Liver (tissue), 10 donors: ENCODE data around the gene ATAT1. TPM values are rescaled to one million over a fixed set of nuclear protein-coding genes. Genes with fewer than 3 reads are reported as not detected.

ENCODE experiments used
- DNase-seq: peaks from one replicate; pipeline ENCODE4 v3.0.0-alpha.2; 2017; ENCODE audit warnings: low spot score
- H3K27ac ChIP-seq, 2 donors: one replicate each; pipeline ENCODE4 v1.7.0; 2013; ENCODE audit warnings: inconsistent platforms in 2 of 2, low read length in 2 of 2, control low read depth in 1 of 2, low read depth in 1 of 2, mild to moderate bottlenecking in 1 of 2
- H3K27me3 ChIP-seq, 4 donors: one replicate each; pipeline versions ENCODE4 v1.6.1 to v1.7.0; 2013; ENCODE audit warnings: low read length in 3 of 4, inconsistent platforms in 1 of 4, mild to moderate bottlenecking in 1 of 4, moderate library complexity in 1 of 4; ENCODE audit not compliant: control insufficient read depth in 4 of 4, insufficient read depth in 4 of 4
- H3K36me3 ChIP-seq, 4 donors: one replicate each; pipeline versions ENCODE4 v1.6.1 to v1.7.0; 2013; ENCODE audit warnings: low read length in 3 of 4, mild to moderate bottlenecking in 3 of 4, low read depth in 1 of 4, moderate library complexity in 1 of 4; ENCODE audit not compliant: control insufficient read depth in 4 of 4, insufficient read depth in 3 of 4
- H3K4me1 ChIP-seq, 4 donors: one replicate each; pipeline versions ENCODE4 v1.6.1 to v1.7.0; 2013; ENCODE audit warnings: low read length in 3 of 4, mild to moderate bottlenecking in 3 of 4, moderate library complexity in 1 of 4; ENCODE audit not compliant: control insufficient read depth in 4 of 4, insufficient read depth in 4 of 4
- H3K4me3 ChIP-seq, 3 donors: one replicate each; pipeline versions ENCODE4 v1.6.1 to v1.7.0; 2013; ENCODE audit warnings: low read length in 3 of 3, control low read depth in 1 of 3, low read depth in 1 of 3, mild to moderate bottlenecking in 1 of 3
- H3K9ac ChIP-seq, 2 donors: one replicate each; pipeline ENCODE4 v1.7.0; 2013; ENCODE audit warnings: low read length in 2 of 2, mild to moderate bottlenecking in 2 of 2, moderate library complexity in 2 of 2, control low read depth in 1 of 2, low read depth in 1 of 2
- H3K9me3 ChIP-seq, 4 donors: one replicate each; pipeline versions ENCODE4 v1.6.1 to v1.7.0; 2013; ENCODE audit warnings: low read length in 3 of 4; ENCODE audit not compliant: control insufficient read depth in 4 of 4
- FOXA2 ChIP-seq: IDR thresholded peaks from 2 replicates; pipeline ENCODE4 v1.6.1; 2016; ENCODE audit warnings: antibody characterized with exemption
- GABPA ChIP-seq, 2 donors: IDR thresholded peaks in 1 of 2; conservative IDR thresholded peaks in 1 of 2; 2 replicates each; pipeline ENCODE4 v1.6.1; 2016; ENCODE audit warnings: antibody characterized with exemption in 2 of 2, mild to moderate bottlenecking in 1 of 2, moderate library complexity in 1 of 2
- HNF4A ChIP-seq, 2 donors: conservative IDR thresholded peaks; 2 replicates each; pipeline ENCODE4 v1.6.1; 2016; ENCODE audit warnings: antibody characterized with exemption in 2 of 2, mild to moderate bottlenecking in 2 of 2
- HNF4G ChIP-seq: IDR thresholded peaks from 2 replicates; pipeline ENCODE4 v1.6.1; 2016; ENCODE audit warnings: antibody characterized with exemption
- JUND ChIP-seq, 2 donors: IDR thresholded peaks; 2 replicates each; pipeline ENCODE4 v1.6.1; 2016; ENCODE audit warnings: antibody characterized with exemption in 2 of 2
- NR2F2 ChIP-seq: IDR thresholded peaks from 2 replicates; pipeline ENCODE4 v1.6.1; 2016; ENCODE audit warnings: antibody characterized with exemption
- RAD21 ChIP-seq, 2 donors: IDR thresholded peaks; 2 replicates each; pipeline ENCODE4 v1.6.1; 2016; ENCODE audit warnings: antibody characterized with exemption in 2 of 2, mild to moderate bottlenecking in 2 of 2
- RXRA ChIP-seq, 2 donors: IDR thresholded peaks; 2 replicates each; pipeline ENCODE4 v1.6.1; 2017 to 2018; ENCODE audit warnings: antibody characterized with exemption in 2 of 2, mild to moderate bottlenecking in 1 of 2
- SP1 ChIP-seq: IDR thresholded peaks from 2 replicates; pipeline ENCODE4 v1.6.1; 2018; ENCODE audit warnings: antibody characterized with exemption, mild to moderate bottlenecking
- TAF1 ChIP-seq: conservative IDR thresholded peaks from 2 replicates; pipeline ENCODE4 v1.6.1; 2016; ENCODE audit warnings: antibody characterized with exemption, mild to moderate bottlenecking
- YY1 ChIP-seq: IDR thresholded peaks from 2 replicates; pipeline ENCODE4 v1.6.1; 2016; ENCODE audit warnings: antibody characterized with exemption, mild to moderate bottlenecking
- WGBS: extraction: QIAGEN DNeasy Blood & Tissue Kit; methylation state at CpG from one replicate; pipeline ENCODE4 v1.1.7; 2013; 5-methylcytosine and 5-hydroxymethylcytosine counted together
- polyA plus RNA-seq, 2 donors: library from polyadenylated mRNA; stranded (reverse) in 1 of 2; unstranded in 1 of 2; fragments of 200-250 nt in 1 of 2; fragments of >200 nt in 1 of 2; fragmentation: Nextera tagmentation in 1 of 2; extraction: Ambion mirVana in 1 of 2; gene quantifications; one replicate each; pipeline versions ENCODE4 v1.2.1 to v1.2.3, GENCODE V29; 2013 to 2015
- small RNA-seq: library from RNA; depleted of rRNA; stranded (forward); fragments of <200 nt; gene quantifications from one replicate; pipeline ENCODE3, GENCODE V24; 2014
- total RNA-seq, 2 donors: library from RNA; depleted of rRNA; stranded (reverse); fragments of >200 nt; gene quantifications; one replicate each; pipeline ENCODE4 v1.2.3, GENCODE V29; 2014
- TF ChIP-seq, protein P1 (sequence below): IDR thresholded peaks from 2 replicates; pipeline ENCODE4 v1.6.1; 2016; ENCODE audit warnings: antibody characterized with exemption
- TF ChIP-seq, protein P2 (sequence below): IDR thresholded peaks from 2 replicates; pipeline ENCODE4 v1.6.1; 2016; ENCODE audit warnings: antibody characterized with exemption
- TF ChIP-seq, protein P3 (sequence below): fragments of 150-350 bp; IDR thresholded peaks from 2 replicates; pipeline ENCODE4 v1.5.1; 2017; ENCODE audit warnings: improper control_type of control experiment, low read depth, low read length; ENCODE audit not compliant: missing input control
- donor health status: healthy.
- donor health status: healthy.
- donor health status: healthy.
- donor health status: healthy.
- donor health status: healthy.

Gene ATAT1
- total and polyA plus RNA-seq, 4 donors = 2.1 to 5.4 (median 3.0) TPM

DNA sequence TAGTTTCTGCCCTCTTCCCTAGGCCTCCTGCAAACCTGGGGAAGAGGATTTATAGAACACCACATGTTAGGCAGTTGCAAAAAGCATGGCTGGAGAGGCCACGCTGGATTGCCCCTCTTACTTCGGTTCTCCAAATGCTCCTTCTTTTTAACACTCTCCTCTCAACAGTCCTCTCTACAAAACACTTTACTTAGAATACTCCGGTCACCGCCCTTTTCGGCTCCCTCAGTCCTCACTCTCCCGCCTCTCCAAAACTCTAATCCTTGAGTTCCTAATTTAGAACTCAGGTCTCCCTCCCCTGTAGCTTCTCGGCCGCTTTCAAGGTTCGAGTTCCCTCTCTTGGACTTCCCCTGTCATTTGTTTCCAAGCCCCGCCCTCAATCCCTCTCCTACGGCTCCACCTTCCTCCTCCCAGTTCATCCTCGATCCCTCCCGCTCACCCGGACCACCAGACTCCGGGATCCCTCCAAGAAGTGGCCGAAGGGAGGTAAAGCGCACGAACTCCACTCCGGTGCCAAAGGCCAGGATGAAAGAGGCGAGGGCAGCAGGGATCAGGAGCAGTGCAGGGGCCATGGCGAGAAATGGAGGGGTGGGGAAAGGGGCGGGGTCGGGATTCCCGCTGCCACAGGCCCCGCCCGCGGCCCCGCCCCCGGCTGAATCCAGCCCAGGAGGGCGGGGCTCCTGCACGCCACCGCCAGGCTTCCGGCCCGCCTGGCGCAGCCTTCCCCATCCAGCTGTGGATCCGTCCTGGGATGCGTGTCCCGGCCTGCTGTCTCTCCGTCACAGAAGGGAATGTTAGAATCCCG lies 63.9 kb downstream of the ATAT1 start, which contains the start of gene NRM:
Gene NRM, minus strand, starts transcription at position 582 of the 805 bp plus-strand sequence. Its CDS starts 10 bp downstream, at position 572.
- peaks cover 11 to 54% (median 41%) of the 10 kb centered on the region in 4 donors for H3K4me1 ChIP-seq
- DNase-seq = peak; percentile 86
- 3% methylated on average over 40 of the region's 40 CpGs for WGBS
- H3K9me3 ChIP-seq = no peaks in the 10 kb centered on the region
- no peaks in the 10 kb centered on the region for H3K27me3 ChIP-seq
- H3K4me3 ChIP-seq = peak within 1 kb of the TSS; percentile 59 to 78 (median 77)
- no peaks in the 10 kb centered on the region for H3K36me3 ChIP-seq
- peak within 1 kb of the TSS; percentile 69 to 79 for H3K27ac ChIP-seq
- H3K9ac ChIP-seq = peak within 1 kb of the TSS in 1 of 2 donors; percentile 61
- TF ChIP-seq YY1 (no peak), GABPA (IDR thresholded peaks at IDR 0.05 in 1 of 2, conservative IDR thresholded peaks at IDR 0.05 in 1 of 2) (peak; percentile 49 to 63), SP1 (peak; percentile 63), FOXA2 (no peak), HNF4G (no peak), RAD21 (IDR thresholded peaks at IDR 0.05) (peak in 1 of 2 donors; percentile 36), NR2F2 (peak; percentile 24)

DNA sequence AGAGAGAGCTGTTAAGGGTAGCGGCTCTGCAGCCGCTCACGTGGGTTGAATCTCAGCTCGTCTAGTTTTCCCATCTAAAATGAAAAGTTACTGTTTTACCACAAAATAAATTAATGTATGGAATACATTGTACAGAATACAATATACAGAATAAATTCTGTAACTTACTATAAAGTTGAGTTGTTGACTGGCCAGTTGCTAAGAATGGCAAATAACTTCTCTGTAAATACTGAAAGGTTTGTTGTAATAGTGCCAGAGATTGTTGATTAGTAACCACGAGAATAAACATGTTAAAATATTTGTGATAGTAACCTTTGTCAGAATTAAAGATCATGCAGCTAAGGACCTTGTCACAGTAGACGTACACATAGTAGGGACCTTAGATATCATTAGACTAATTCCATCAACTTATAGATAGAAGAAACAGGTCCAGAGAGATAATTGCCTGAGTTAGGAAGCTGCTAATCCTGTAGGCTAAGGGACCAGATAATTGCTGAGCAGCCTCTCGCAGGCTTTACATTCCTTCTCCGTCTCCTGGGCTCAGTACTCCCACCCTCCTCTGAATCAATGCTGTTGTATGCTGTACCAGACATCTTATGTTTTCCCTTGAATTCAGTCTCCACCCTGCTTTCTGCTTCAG lies 64.7 kb downstream of the ATAT1 start:
- Histone ChIP-seq H3K9me3 (no peaks in the 10 kb centered on the region), H3K9ac (peak overlapping the region in 1 of 2 donors; percentile 61), H3K27me3 (no peaks in the 10 kb centered on the region), H3K4me3 (peak overlapping the region; percentile 30 to 59 (median 45)), H3K27ac (peak overlapping the region; percentile 69 to 79), H3K4me1 (peaks cover 9 to 49% (median 35%) of the 10 kb centered on the region in 4 donors), H3K36me3 (no peaks in the 10 kb centered on the region)
- no peak for DNase-seq
- 11% methylated on average over 8 of the region's 8 CpGs for WGBS
- TF ChIP-seq SP1 = peak; percentile 2
- peak in 1 of 2 donors; percentile 6 for TF ChIP-seq GABPA (IDR thresholded peaks at IDR 0.05 in 1 of 2, conservative IDR thresholded peaks at IDR 0.05 in 1 of 2)
- no peak for TF ChIP-seq RAD21 (IDR thresholded peaks at IDR 0.05)
- no peak for TF ChIP-seq RXRA (IDR thresholded peaks at IDR 0.05)
- TF ChIP-seq NR2F2 = no peak
- TF ChIP-seq, protein P1, sequence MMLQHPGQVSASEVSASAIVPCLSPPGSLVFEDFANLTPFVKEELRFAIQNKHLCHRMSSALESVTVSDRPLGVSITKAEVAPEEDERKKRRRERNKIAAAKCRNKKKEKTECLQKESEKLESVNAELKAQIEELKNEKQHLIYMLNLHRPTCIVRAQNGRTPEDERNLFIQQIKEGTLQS = no peak
- TF ChIP-seq, protein P2, sequence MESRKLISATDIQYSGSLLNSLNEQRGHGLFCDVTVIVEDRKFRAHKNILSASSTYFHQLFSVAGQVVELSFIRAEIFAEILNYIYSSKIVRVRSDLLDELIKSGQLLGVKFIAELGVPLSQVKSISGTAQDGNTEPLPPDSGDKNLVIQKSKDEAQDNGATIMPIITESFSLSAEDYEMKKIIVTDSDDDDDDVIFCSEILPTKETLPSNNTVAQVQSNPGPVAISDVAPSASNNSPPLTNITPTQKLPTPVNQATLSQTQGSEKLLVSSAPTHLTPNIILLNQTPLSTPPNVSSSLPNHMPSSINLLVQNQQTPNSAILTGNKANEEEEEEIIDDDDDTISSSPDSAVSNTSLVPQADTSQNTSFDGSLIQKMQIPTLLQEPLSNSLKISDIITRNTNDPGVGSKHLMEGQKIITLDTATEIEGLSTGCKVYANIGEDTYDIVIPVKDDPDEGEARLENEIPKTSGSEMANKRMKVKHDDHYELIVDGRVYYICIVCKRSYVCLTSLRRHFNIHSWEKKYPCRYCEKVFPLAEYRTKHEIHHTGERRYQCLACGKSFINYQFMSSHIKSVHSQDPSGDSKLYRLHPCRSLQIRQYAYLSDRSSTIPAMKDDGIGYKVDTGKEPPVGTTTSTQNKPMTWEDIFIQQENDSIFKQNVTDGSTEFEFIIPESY = no peak
- no peak for TF ChIP-seq HNF4A (conservative IDR thresholded peaks at IDR 0.05)
- TF ChIP-seq JUND (IDR thresholded peaks at IDR 0.05) = no peak
- TF ChIP-seq TAF1 = no peak
- TF ChIP-seq, protein P3, sequence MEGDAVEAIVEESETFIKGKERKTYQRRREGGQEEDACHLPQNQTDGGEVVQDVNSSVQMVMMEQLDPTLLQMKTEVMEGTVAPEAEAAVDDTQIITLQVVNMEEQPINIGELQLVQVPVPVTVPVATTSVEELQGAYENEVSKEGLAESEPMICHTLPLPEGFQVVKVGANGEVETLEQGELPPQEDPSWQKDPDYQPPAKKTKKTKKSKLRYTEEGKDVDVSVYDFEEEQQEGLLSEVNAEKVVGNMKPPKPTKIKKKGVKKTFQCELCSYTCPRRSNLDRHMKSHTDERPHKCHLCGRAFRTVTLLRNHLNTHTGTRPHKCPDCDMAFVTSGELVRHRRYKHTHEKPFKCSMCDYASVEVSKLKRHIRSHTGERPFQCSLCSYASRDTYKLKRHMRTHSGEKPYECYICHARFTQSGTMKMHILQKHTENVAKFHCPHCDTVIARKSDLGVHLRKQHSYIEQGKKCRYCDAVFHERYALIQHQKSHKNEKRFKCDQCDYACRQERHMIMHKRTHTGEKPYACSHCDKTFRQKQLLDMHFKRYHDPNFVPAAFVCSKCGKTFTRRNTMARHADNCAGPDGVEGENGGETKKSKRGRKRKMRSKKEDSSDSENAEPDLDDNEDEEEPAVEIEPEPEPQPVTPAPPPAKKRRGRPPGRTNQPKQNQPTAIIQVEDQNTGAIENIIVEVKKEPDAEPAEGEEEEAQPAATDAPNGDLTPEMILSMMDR = no peak
- TF ChIP-seq FOXA2 = peak; percentile 48

Small RNA genes within 50 kb of the gene (small RNA-seq; reads per million reads assigned to genes)
- gene MIR877 = 1.4 reads per million, percentile 83 among the genes with 10 or more reads in this experiment

Other genes with a start within 250 kb of the ATAT1 start
- 100 to 1,000 TPM; 133 to 236 TPM for gene HLA-E, start 137.4 kb upstream of the ATAT1 start, total RNA-seq
- gene HLA-E, start 137.4 kb upstream of the ATAT1 start, polyA plus RNA-seq = 100 to 1,000 TPM; 177 to 258 TPM
- 10 to 100 TPM; 12.3 to 14.0 TPM for gene GNL1, start 70.4 kb upstream of the ATAT1 start, total RNA-seq
- 10 to 100 TPM; 10.1 to 18.2 TPM for gene GNL1, start 70.4 kb upstream of the ATAT1 start, polyA plus RNA-seq
- gene PRR3, start 69.6 kb upstream of the ATAT1 start, total RNA-seq = 1 to 10 TPM; 2.1 to 2.3 TPM
- gene PRR3, start 69.6 kb upstream of the ATAT1 start, polyA plus RNA-seq = 1 to 10 TPM; 2.5 to 3.2 TPM
- gene ABCF1, start 55.4 kb upstream of the ATAT1 start, total RNA-seq = 10 to 100 TPM; 20.4 to 33.9 TPM
- 10 to 100 TPM; 25.0 to 27.2 TPM for gene ABCF1, start 55.4 kb upstream of the ATAT1 start, polyA plus RNA-seq
- 10 to 100 TPM; 11.1 to 21.1 TPM for gene PPP1R10, start 9.6 kb upstream of the ATAT1 start, total RNA-seq
- gene PPP1R10, start 9.6 kb upstream of the ATAT1 start, polyA plus RNA-seq = 10 to 100 TPM; 14.1 to 14.2 TPM
- gene MRPS18B, start 9.0 kb upstream of the ATAT1 start, total RNA-seq = 10 to 100 TPM; 50.5 to 58.6 TPM
- gene MRPS18B, start 9.0 kb upstream of the ATAT1 start, polyA plus RNA-seq = 10 to 100 TPM; 80.2 to 81.9 TPM
- 1 to 10 TPM; 2.0 to 8.9 TPM for gene C6orf136, start 20.3 kb downstream of the ATAT1 start, total RNA-seq
- 10 to 100 TPM; 10.8 to 12.0 TPM for gene C6orf136, start 20.3 kb downstream of the ATAT1 start, polyA plus RNA-seq
- gene DHX16, start 46.1 kb downstream of the ATAT1 start, total RNA-seq = 10 to 100 TPM; 20.6 to 23.9 TPM
- gene DHX16, start 46.1 kb downstream of the ATAT1 start, polyA plus RNA-seq = 10 to 100 TPM; 10.1 to 14.2 TPM
- 10 to 100 TPM; 11.4 to 11.5 TPM for gene PPP1R18, start 59.8 kb downstream of the ATAT1 start, total RNA-seq
- 10 to 100 TPM in 1 of 2 donors, 1 to 10 TPM in 1; 7.4 to 17.4 TPM for gene PPP1R18, start 59.8 kb downstream of the ATAT1 start, polyA plus RNA-seq
- gene NRM, start 64.1 kb downstream of the ATAT1 start, total RNA-seq = 1 to 10 TPM in 1 of 2 donors, under 1 TPM in 1; 0.59 to 2.3 TPM
- gene NRM, start 64.1 kb downstream of the ATAT1 start, polyA plus RNA-seq = 1 to 10 TPM; 2.4 to 3.3 TPM
- gene MDC1, start 90.4 kb downstream of the ATAT1 start, total RNA-seq = 10 to 100 TPM in 1 of 2 donors, 1 to 10 TPM in 1; 9.0 to 15.5 TPM
- 1 to 10 TPM; 5.9 to 7.7 TPM for gene MDC1, start 90.4 kb downstream of the ATAT1 start, polyA plus RNA-seq
- 100 to 1,000 TPM; 197 to 533 TPM for gene TUBB, start 93.5 kb downstream of the ATAT1 start, total RNA-seq
- gene TUBB, start 93.5 kb downstream of the ATAT1 start, polyA plus RNA-seq = 100 to 1,000 TPM; 115 to 224 TPM
- 10 to 100 TPM; 38.6 to 60.5 TPM for gene FLOT1, start 115.8 kb downstream of the ATAT1 start, total RNA-seq
- 10 to 100 TPM; 58.4 to 99.8 TPM for gene FLOT1, start 115.8 kb downstream of the ATAT1 start, polyA plus RNA-seq
- 1 to 10 TPM; 1.3 to 6.5 TPM for gene IER3, start 117.7 kb downstream of the ATAT1 start, total RNA-seq
- 1 to 10 TPM; 6.9 to 8.1 TPM for gene IER3, start 117.7 kb downstream of the ATAT1 start, polyA plus RNA-seq